SHP77 treated with DMSO at 0.1 percent for 48 hours (cell line): ENCODE results near the gene OSBPL3.

Experiments
- DNase-seq: peaks from one replicate; lab custom pipeline; 2025; lab: John Stamatoyannopoulos, UW

The OSBPL3 gene

DNA sequence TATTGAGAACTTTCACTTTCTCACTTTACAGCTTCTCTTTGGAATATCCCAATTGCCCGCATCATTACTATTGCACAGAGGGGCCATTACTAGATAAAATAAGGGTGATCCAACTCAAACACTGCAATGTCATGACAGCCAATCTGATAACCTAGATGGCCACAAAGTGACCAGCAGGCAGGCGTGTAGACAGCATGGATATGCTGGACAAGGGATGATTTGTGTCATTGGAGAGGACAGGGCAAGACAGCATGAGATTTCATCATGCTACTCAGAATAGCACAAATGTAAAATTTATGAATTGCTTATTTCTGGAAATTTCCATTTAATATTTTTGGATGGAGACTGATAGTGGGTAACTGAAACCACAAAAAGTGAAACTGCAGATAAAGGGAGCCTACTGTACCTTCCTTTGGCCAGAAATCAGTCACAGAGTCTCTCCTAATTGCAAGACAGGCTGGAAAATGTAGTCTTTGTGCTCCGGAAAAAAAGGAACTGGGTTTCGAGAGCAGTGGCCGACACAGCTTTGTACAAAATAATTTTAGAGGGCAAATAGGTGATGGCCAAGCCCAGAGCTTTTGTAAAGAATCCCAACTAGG is 216.6 kb downstream of the OSBPL3 start:
- DNase-seq = no peak

GRCh38 chr7:24762771-24763170 is 217.2 kb downstream of the OSBPL3 start:
- DNase-seq = no peak

DNA sequence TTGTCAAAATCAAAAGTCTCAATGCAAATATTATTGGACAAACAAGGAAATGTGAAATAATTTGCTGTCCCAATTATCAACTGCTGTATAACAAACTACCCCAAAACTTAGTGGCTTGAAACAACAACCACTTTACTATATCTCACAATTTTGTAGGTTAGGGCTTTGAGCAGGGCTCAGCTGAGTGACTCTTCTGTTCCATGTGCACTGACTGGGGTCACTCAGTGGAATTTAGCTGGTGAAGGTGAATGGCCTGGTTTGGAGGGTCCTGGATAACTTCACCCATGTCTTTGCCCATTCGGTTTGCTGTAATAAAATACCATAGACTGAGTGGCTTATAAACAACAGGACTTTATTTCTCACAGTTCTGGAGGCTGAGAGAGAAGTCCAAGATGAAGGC is 219.0 kb downstream of the OSBPL3 start:
- no peak for DNase-seq

GRCh38 chr7:24757353-24758275 is 222.4 kb downstream of the OSBPL3 start, which contains the start of gene GSDME:
Gene GSDME (minus strand): TSS chr7:24757464. CDS start chr7:24749774, 7,690 bp downstream.
- no peak for DNase-seq

GRCh38 chr7:24756545-24757352 is 223.2 kb downstream of the OSBPL3 start:
- DNase-seq = no peak

DNA sequence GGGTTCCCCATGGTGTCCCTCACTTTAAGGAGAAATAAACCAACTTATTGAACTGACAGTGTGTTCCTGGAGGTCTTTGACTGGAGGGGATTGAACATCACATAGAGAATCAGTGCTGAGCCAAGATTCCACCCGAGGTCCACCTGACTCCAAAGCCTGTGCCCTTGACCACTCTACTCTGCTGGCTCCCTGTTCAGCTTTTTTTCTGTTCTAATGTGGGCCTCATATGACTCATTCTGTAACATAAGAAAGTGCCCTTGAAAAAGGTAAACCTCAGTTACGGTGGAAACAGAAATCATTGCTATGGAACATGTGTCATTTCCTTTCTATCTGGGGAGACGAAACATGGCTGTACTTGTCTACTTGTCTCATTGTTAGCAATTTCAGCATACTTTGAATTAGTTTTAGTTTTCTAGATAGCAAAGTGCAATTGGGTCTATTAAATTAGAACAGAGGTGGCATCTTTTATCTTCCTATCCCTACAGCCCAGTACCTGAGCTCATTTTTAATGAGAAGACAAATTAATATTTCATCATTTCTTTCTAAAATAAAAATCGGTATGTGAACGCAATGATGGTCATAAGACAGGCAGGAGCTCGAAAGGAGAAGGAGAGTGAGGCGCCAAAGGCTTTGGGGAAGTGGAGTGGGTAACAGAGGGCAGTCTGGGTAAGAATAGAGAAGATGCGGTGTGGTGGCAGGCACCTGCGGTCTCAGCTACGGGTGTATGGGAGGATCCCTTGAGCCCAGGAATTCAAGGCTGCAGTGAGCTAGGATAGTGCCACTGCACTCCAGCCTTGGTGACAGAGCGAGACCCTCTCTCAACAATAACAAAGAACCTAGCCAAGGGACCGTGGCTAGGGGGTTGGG is 224.2 kb downstream of the OSBPL3 start:
- DNase-seq = no peak

DNA sequence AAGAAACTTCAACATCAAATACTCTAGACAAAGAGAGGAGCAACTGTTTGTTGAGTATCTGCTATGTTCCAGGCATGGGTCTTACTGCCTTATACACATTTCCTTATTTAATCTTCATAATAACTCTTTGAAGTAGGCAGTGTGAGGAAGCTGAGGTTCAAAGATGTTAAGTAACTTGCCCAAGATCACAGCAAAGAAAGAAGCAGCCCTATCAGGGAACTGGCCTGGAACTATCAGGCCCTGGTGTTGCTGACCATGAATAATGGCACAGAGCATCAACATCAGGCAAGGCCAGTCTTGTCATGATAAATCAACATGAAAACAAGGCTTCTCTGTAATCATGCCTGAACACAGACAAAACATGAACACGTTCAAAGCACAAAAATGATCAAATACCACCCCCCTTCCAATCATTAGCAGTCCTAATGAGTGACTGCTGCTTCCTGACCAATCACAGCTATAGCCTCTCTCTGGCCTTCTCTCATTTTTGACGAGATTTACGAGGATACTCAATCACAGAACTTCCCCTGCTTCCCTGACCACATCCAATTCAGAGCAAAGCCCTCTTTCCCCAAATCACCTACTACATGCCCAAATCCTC is 225.0 kb downstream of the OSBPL3 start:
- no peak for DNase-seq

DNA sequence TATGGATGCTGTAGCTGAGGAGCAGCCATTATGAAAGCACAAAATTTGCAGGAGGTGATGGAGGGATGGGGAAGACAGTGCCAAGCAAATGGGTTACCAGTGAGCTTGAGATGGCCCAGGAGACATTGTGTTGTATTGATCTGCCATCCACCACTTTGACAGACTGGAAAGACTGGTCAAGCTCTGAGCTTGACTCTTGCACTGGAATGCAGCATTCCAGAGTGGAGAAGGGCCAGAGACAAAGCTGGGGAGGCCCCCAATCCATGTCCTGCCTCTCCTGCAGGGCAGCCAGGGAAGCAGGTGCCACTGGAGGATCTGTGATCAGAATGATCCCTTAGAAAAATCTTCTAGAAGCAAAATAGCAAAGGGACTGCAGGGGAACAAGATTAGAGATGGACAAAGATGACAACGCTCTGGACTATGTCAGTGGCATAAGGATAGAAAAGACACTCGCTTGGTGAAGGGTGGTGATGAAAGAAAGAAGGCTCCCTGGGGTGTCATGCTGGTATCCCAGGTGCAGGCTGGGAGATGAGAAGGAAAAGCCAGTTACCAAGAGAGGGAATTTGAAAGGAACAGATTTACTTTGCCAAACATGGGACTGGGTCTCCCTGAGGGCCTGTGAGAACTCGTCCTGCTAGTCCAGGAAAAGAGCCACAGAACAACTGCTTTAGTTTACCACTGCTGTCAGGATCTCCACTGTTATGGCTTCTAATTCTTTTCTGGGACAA is 227.7 kb downstream of the OSBPL3 start:
- no peak for DNase-seq

DNA sequence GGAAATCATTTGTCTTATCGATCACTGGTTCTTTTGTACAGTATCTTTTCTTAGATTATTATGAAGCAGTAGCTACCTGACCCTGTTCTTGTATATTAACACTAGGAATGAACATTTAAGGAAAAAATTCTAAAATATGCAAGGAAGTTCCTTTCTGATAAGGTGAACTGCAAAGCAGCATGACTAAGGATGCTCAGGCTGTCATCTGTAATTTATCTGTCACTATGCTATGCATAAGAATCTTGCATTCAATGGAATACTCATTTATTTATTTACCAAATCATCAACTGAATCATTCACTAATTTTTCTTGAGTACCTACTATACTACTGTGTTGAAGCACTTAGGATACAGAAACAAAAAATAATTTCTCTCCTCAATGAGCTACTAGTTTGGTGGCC is 228.5 kb downstream of the OSBPL3 start:
- no peak for DNase-seq

DNA sequence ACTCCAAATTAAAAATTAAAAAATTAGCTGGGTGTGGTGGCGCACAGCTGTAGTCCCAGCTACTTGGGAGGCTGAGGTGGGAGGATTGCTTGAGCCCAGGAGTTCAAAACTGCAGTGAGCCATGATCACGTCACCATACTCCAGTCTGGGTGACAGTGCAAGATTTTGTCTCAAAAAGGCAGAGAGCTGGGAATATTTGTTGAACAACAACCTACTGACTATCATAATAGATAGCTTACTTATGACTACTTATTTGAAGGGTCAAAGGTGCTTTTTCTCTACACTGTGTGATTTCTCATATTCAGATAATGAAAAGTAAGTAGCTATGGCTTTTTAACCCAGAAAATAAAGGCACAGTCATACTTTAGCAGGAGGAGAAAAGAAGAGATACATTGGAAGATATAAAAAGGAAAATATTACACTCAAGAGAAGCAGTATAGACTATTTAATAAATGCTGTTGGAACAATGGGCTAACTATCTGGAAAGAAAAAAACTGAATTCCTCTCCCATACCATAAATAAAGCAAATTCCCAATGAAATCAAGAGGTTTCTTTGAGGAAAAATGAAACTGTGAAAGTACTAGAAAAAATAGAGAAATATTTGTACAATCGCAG is 229.4 kb downstream of the OSBPL3 start:
- DNase-seq = no peak

- DNase-seq = no peak
Measured at GRCh38 chr7:24748521-24748920, 231.5 kb downstream of the OSBPL3 start.
